ENCODE results near the gene FKRP.

GRCh38 chr19:46696866-46697203 lies 49.0 kb upstream of the FKRP start:
- TF ChIP-seq CTCF (conservative IDR thresholded peaks at IDR 0.05 in 1 of 2, IDR thresholded peaks at IDR 0.05 in 1 of 2; ENCODE audit: low read depth in 1 of 2, low read length in 2 of 2) (no peak), EZH2 (IDR thresholded peaks at IDR 0.05; ENCODE audit: low read length, missing control alignments) (no peak)
